ENCODE data around the gene RALB.

RALB gene

GRCh38 chr2:120210270-120210693, 42.4 kb upstream of the RALB start:
- Histone ChIP-seq H3K27me3 (ENCODE audit: control insufficient read depth, insufficient read depth, low read length, poor library complexity, severe bottlenecking) (no peaks in the 10 kb centered on the region), H3K36me3 (ENCODE audit: control insufficient read depth, insufficient read depth, low read length) (no peaks in the 10 kb centered on the region), H3K9me3 (ENCODE audit: control insufficient read depth, low read length) (no peaks in the 10 kb centered on the region), H3K4me3 (ENCODE audit: insufficient read depth, low read depth, low read length) (no peak overlapping the region), H3K4me1 (ENCODE audit: control insufficient read depth, insufficient read depth, low read length) (no peaks in the 10 kb centered on the region), H3K27ac (ENCODE audit: insufficient read depth, low read depth, low read length, poor library complexity, severe bottlenecking) (no peak overlapping the region)
- WGBS, 2 experiments: 79 to 85% methylated on average over 10 of the region's 10 CpGs

GRCh38 chr2:120218181-120218580, 34.5 kb upstream of the RALB start:
- WGBS, 2 experiments: 95% methylated on average over 5 of the region's 5 CpGs

GRCh38 chr2:120219291-120219690, 33.4 kb upstream of the RALB start:
- no peak overlapping the region for H3K4me3 ChIP-seq (ENCODE audit: insufficient read depth, low read depth, low read length)
- H3K9me3 ChIP-seq (ENCODE audit: control insufficient read depth, low read length): peaks cover 2% of the 10 kb centered on the region
- H3K4me1 ChIP-seq (ENCODE audit: control insufficient read depth, insufficient read depth, low read length): peaks cover 4% of the 10 kb centered on the region
- no peak overlapping the region for H3K27ac ChIP-seq (ENCODE audit: insufficient read depth, low read depth, low read length, poor library complexity, severe bottlenecking)
- H3K36me3 ChIP-seq (ENCODE audit: control insufficient read depth, insufficient read depth, low read length): no peaks in the 10 kb centered on the region
- peaks cover 18% of the 10 kb centered on the region for H3K27me3 ChIP-seq (ENCODE audit: control insufficient read depth, insufficient read depth, low read length, poor library complexity, severe bottlenecking)
- 93 to 96% methylated on average over 5 of the region's 5 CpGs for WGBS, 2 experiments

More at GRCh38 chr2:120218181-120218580, 34.5 kb upstream of the RALB start:
- no peak overlapping the region for H3K27ac ChIP-seq (ENCODE audit: insufficient read depth, low read depth, low read length, poor library complexity, severe bottlenecking)
- H3K4me3 ChIP-seq (ENCODE audit: insufficient read depth, low read depth, low read length): no peak overlapping the region
- H3K27me3 ChIP-seq (ENCODE audit: control insufficient read depth, insufficient read depth, low read length, poor library complexity, severe bottlenecking): peaks cover 8% of the 10 kb centered on the region
- peaks cover 2% of the 10 kb centered on the region for H3K9me3 ChIP-seq (ENCODE audit: control insufficient read depth, low read length)
- H3K4me1 ChIP-seq (ENCODE audit: control insufficient read depth, insufficient read depth, low read length): no peaks in the 10 kb centered on the region
- no peaks in the 10 kb centered on the region for H3K36me3 ChIP-seq (ENCODE audit: control insufficient read depth, insufficient read depth, low read length)

- Histone ChIP-seq H3K27ac (ENCODE audit: insufficient read depth, low read depth, low read length, poor library complexity, severe bottlenecking) (no peak overlapping the region), H3K4me3 (ENCODE audit: insufficient read depth, low read depth, low read length) (no peak overlapping the region), H3K36me3 (ENCODE audit: control insufficient read depth, insufficient read depth, low read length) (no peaks in the 10 kb centered on the region), H3K4me1 (ENCODE audit: control insufficient read depth, insufficient read depth, low read length) (peaks cover 4% of the 10 kb centered on the region), H3K27me3 (ENCODE audit: control insufficient read depth, insufficient read depth, low read length, poor library complexity, severe bottlenecking) (peaks cover 23% of the 10 kb centered on the region), H3K9me3 (ENCODE audit: control insufficient read depth, low read length) (peaks cover 2% of the 10 kb centered on the region)
- 94 to 98% methylated on average over 4 to 5 of the region's 5 CpGs for WGBS, 2 experiments
Measured at GRCh38 chr2:120219766-120220165, 32.9 kb upstream of the RALB start.

- no peak overlapping the region for H3K4me3 ChIP-seq (ENCODE audit: insufficient read depth, low read depth, low read length)
- 90 to 91% methylated on average over 2 of the region's 2 CpGs for WGBS, 2 experiments
- H3K4me1 ChIP-seq (ENCODE audit: control insufficient read depth, insufficient read depth, low read length): peaks cover 4% of the 10 kb centered on the region
- H3K9me3 ChIP-seq (ENCODE audit: control insufficient read depth, low read length): peaks cover 2% of the 10 kb centered on the region
- H3K36me3 ChIP-seq (ENCODE audit: control insufficient read depth, insufficient read depth, low read length): no peaks in the 10 kb centered on the region
- H3K27me3 ChIP-seq (ENCODE audit: control insufficient read depth, insufficient read depth, low read length, poor library complexity, severe bottlenecking): peaks cover 25% of the 10 kb centered on the region
- H3K27ac ChIP-seq (ENCODE audit: insufficient read depth, low read depth, low read length, poor library complexity, severe bottlenecking): no peak overlapping the region
Measured at GRCh38 chr2:120220756-120221155, 31.9 kb upstream of the RALB start.

- Histone ChIP-seq H3K9me3 (ENCODE audit: control insufficient read depth, low read length) (peaks cover 2% of the 10 kb centered on the region), H3K4me1 (ENCODE audit: control insufficient read depth, insufficient read depth, low read length) (peaks cover 4% of the 10 kb centered on the region), H3K27ac (ENCODE audit: insufficient read depth, low read depth, low read length, poor library complexity, severe bottlenecking) (no peak overlapping the region), H3K36me3 (ENCODE audit: control insufficient read depth, insufficient read depth, low read length) (no peaks in the 10 kb centered on the region), H3K27me3 (ENCODE audit: control insufficient read depth, insufficient read depth, low read length, poor library complexity, severe bottlenecking) (peaks cover 25% of the 10 kb centered on the region), H3K4me3 (ENCODE audit: insufficient read depth, low read depth, low read length) (no peak overlapping the region)
- 94% methylated on average over 8 of the region's 8 CpGs for WGBS, 2 experiments
Measured at GRCh38 chr2:120221616-120222015, 31.0 kb upstream of the RALB start.

GRCh38 chr2:120222186-120223033, 30.2 kb upstream of the RALB start:
- peaks cover 4% of the 10 kb centered on the region for H3K4me1 ChIP-seq (ENCODE audit: control insufficient read depth, insufficient read depth, low read length)
- 83 to 84% methylated on average over 49 of the region's 49 CpGs for WGBS, 2 experiments
- H3K9me3 ChIP-seq (ENCODE audit: control insufficient read depth, low read length): peaks cover 2% of the 10 kb centered on the region
- no peaks in the 10 kb centered on the region for H3K36me3 ChIP-seq (ENCODE audit: control insufficient read depth, insufficient read depth, low read length)
- peak overlapping the region; percentile 71 for H3K4me3 ChIP-seq (ENCODE audit: insufficient read depth, low read depth, low read length)
- H3K27ac ChIP-seq (ENCODE audit: insufficient read depth, low read depth, low read length, poor library complexity, severe bottlenecking): no peak overlapping the region
- H3K27me3 ChIP-seq (ENCODE audit: control insufficient read depth, insufficient read depth, low read length, poor library complexity, severe bottlenecking): peaks cover 25% of the 10 kb centered on the region

- 3% methylated on average over 108 of the region's 108 CpGs for WGBS, 2 experiments
- no peaks in the 10 kb centered on the region for H3K36me3 ChIP-seq (ENCODE audit: control insufficient read depth, insufficient read depth, low read length)
- H3K27ac ChIP-seq (ENCODE audit: insufficient read depth, low read depth, low read length, poor library complexity, severe bottlenecking): no peak within 1 kb of the TSS
- peaks cover 2% of the 10 kb centered on the region for H3K9me3 ChIP-seq (ENCODE audit: control insufficient read depth, low read length)
- H3K4me3 ChIP-seq (ENCODE audit: insufficient read depth, low read depth, low read length): peak within 1 kb of the TSS; percentile 71
- peaks cover 25% of the 10 kb centered on the region for H3K27me3 ChIP-seq (ENCODE audit: control insufficient read depth, insufficient read depth, low read length, poor library complexity, severe bottlenecking)
- peaks cover 4% of the 10 kb centered on the region for H3K4me1 ChIP-seq (ENCODE audit: control insufficient read depth, insufficient read depth, low read length)
Measured at GRCh38 chr2:120223034-120223912, 29.4 kb upstream of the RALB start, which contains the start of gene TMEM185B. TSS of gene TMEM185B (minus strand) at chr2:120223400. CDS start at chr2:120222976, 424 bp downstream.

GRCh38 chr2:120224256-120224655, 28.4 kb upstream of the RALB start:
- WGBS, 2 experiments: 92 to 94% methylated on average over 13 of the region's 13 CpGs

More at GRCh38 chr2:120224256-120224655, 28.4 kb upstream of the RALB start:
- H3K27ac ChIP-seq (ENCODE audit: insufficient read depth, low read depth, low read length, poor library complexity, severe bottlenecking): no peak overlapping the region
- peaks cover 25% of the 10 kb centered on the region for H3K27me3 ChIP-seq (ENCODE audit: control insufficient read depth, insufficient read depth, low read length, poor library complexity, severe bottlenecking)
- H3K4me1 ChIP-seq (ENCODE audit: control insufficient read depth, insufficient read depth, low read length): peaks cover 4% of the 10 kb centered on the region
- peaks cover 2% of the 10 kb centered on the region for H3K9me3 ChIP-seq (ENCODE audit: control insufficient read depth, low read length)
- H3K4me3 ChIP-seq (ENCODE audit: insufficient read depth, low read depth, low read length): peak overlapping the region; percentile 71
- no peaks in the 10 kb centered on the region for H3K36me3 ChIP-seq (ENCODE audit: control insufficient read depth, insufficient read depth, low read length)

All from ectodermal cell (in vitro differentiated cells).